SK-N-SH (cell line): Measurements from ENCODE around the gene LRRC39.

Source experiments
- CHD2 ChIP-seq: fragments of 150-350 bp; IDR thresholded peaks from 2 replicates; pipeline ENCODE4 v1.6.1; 2018; ENCODE audit warnings: low read length; ENCODE audit not compliant: partially characterized antibody
- CTCF ChIP-seq: fragments of 200-600 bp; sonication (generic); IDR thresholded peaks from 2 replicates; pipeline ENCODE4 v1.6.1; 2017; ENCODE audit warnings: antibody characterized with exemption, mild to moderate bottlenecking, moderate library complexity
- EZH2phosphoT487 ChIP-seq: fragments of 200-600 bp; sonication (generic); IDR thresholded peaks from 2 replicates; pipeline ENCODE4 v1.6.1; 2017; ENCODE audit warnings: low read depth, mixed run types, mild to moderate bottlenecking, antibody characterized with exemption, moderate library complexity, borderline replicate concordance
- JUND ChIP-seq: IDR thresholded peaks from 2 replicates; pipeline ENCODE4 v1.4.0; 2012
- NFIC ChIP-seq: IDR thresholded peaks from 2 replicates; pipeline ENCODE4 v1.4.0; 2012; ENCODE audit warnings: borderline replicate concordance
- NRF1 ChIP-seq: IDR thresholded peaks from 2 replicates; pipeline ENCODE4 v1.6.1; 2012; ENCODE audit warnings: low read depth, mild to moderate bottlenecking, low read length
- PBX3 ChIP-seq: IDR thresholded peaks from 2 replicates; pipeline ENCODE4; 2012
- POLR2AphosphoS5 ChIP-seq: IDR thresholded peaks from 2 replicates; pipeline ENCODE4 v1.6.1; 2012; ENCODE audit warnings: low read depth, low read length
- REST ChIP-seq: IDR thresholded peaks from 2 replicates; pipeline ENCODE4 v1.6.1; 2012; ENCODE audit warnings: mild to moderate bottlenecking, low read depth, low read length, moderate library complexity
- RXRA ChIP-seq: IDR thresholded peaks from 2 replicates; pipeline ENCODE4 v1.4.0; 2012; ENCODE audit warnings: low read depth, mild to moderate bottlenecking, borderline replicate concordance
- SMC3 ChIP-seq: IDR thresholded peaks from 2 replicates; pipeline ENCODE4 v1.6.1; 2012; ENCODE audit warnings: low read depth, low read length, improper control_type of control experiment
- ZBTB33 ChIP-seq: IDR thresholded peaks from 2 replicates; pipeline ENCODE4 v1.4.0; 2012; ENCODE audit warnings: low read depth, borderline replicate concordance

GRCh38 chr1:100131623-100132022, 46.4 kb downstream of the LRRC39 start:
- TF ChIP-seq JUND (no peak), CTCF (no peak), NFIC (no peak), RXRA (no peak), EZH2phosphoT487 (no peak), NRF1 (no peak), PBX3 (no peak), REST (no peak), CHD2 (no peak), POLR2AphosphoS5 (no peak), ZBTB33 (no peak), SMC3 (no peak)
